ENCODE results near the gene PRSS36.
A peak's percentile ranks its signal among the peaks of the same experiment; 100 is the strongest.
"Not testable (repeated sequence)": the region's sequence is repeated elsewhere in the genome, so short reads cannot be mapped to it uniquely, and the experiment has no call there.

Gene PRSS36

DNA sequence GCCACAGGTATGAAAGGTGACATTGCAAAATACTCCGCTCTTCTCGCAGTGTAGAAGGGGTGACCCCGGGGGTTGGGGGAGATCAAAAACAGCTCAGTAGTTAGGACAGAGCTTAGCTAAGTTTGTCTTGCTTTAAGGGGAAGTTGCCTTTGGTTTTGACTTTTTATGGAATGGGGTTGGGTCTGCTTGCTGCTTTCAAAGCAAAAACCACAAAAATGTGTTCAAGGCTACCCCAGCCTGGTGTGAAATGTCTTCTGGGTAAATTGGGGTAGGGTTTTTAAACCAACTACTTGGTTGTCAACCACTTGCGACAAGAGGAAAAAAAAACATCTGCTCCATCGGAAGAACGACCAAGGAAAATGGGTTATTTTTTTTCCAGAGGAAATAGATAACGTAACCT, 36.3 kb upstream of the PRSS36 start:
- DNase-seq (ENCODE audit: low read depth, low spot score), result no peak

GRCh38 chr16:31185339-31185738, 35.5 kb upstream of the PRSS36 start:
- no peak overlapping the region for H3K4me3 ChIP-seq (ENCODE audit: low read length)
- no peak for DNase-seq (ENCODE audit: low read depth, low spot score)

More for the DNA sequence above, 36.3 kb upstream of the PRSS36 start:
- no peak overlapping the region for H3K4me3 ChIP-seq (ENCODE audit: low read length)

DNA sequence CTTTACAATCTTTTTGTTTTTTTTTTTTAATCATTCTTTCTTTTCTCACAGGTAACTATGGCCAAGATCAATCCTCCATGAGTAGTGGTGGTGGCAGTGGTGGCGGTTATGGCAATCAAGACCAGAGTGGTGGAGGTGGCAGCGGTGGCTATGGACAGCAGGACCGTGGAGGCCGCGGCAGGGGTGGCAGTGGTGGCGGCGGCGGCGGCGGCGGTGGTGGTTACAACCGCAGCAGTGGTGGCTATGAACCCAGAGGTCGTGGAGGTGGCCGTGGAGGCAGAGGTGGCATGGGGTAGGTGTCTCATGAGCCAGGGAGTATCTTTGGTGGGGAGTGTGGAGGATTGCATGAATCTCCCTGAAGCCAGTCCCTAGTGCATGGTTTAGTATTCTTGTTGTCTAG, 35.0 kb upstream of the PRSS36 start:
- DNase-seq (ENCODE audit: low read depth, low spot score), result no peak
- H3K4me3 ChIP-seq (ENCODE audit: low read length), result no peak overlapping the region

DNA sequence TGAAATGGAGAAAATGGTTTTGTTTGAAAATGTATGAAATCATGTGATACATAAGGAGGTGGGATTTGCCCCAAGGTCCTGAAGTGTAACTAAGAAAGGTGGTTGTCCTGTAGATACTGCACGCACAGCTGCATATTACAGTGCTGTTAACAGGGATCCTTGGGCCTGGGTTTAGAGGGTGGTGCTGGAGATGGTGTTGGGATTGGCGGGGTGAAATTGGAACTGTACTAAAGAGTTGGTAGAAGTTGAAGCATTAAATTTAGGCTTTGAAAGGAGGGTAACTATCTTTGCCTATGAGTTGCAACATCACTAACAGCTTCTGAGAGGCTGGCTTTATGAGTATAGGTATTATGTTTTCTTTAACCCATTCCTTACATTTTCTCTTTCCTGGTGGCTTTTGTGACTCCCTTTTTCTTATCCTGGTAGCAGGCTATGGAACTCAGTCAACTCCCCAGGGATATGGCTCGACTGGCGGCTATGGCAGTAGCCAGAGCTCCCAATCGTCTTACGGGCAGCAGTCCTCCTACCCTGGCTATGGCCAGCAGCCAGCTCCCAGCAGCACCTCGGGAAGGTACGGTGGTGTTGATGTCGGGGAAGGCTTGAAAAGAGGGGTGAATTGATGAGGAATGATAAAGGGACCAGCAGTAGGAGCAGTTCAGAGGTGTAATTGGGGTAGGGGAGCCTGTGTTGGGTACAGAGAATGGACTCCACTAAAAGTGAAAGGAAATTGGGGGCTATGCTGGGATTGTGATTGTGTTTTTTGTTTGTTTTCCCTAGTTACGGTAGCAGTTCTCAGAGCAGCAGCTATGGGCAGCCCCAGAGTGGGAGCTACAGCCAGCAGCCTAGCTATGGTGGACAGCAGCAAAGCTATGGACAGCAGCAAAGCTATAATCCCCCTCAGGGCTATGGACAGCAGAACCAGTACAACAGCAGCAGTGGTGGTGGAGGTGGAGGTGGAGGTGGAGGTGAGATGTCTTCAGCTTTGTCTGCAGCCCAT, 33.9 kb upstream of the PRSS36 start:
- no peak overlapping the region for H3K4me3 ChIP-seq (ENCODE audit: low read length)
- no peak for DNase-seq (ENCODE audit: low read depth, low spot score)

DNA sequence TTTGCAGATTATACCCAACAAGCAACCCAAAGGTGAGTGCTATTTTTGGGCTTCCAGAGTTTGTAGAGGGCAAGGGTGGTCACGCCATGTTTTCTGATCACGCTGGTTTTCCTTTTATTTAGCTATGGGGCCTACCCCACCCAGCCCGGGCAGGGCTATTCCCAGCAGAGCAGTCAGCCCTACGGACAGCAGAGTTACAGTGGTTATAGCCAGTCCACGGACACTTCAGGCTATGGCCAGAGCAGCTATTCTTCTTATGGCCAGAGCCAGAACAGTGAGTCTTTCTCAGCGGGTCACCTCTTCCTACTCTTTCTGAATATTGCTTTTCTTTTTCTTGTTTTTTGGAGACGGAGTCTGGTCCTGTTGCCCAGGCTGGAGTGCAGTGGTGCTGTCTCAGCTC, 32.5 kb upstream of the PRSS36 start:
- H3K4me3 ChIP-seq (ENCODE audit: low read length), result peak overlapping the region; percentile 65; the same call in 1 of the 2 replicates
- no peak for DNase-seq (ENCODE audit: low read depth, low spot score)

DNA sequence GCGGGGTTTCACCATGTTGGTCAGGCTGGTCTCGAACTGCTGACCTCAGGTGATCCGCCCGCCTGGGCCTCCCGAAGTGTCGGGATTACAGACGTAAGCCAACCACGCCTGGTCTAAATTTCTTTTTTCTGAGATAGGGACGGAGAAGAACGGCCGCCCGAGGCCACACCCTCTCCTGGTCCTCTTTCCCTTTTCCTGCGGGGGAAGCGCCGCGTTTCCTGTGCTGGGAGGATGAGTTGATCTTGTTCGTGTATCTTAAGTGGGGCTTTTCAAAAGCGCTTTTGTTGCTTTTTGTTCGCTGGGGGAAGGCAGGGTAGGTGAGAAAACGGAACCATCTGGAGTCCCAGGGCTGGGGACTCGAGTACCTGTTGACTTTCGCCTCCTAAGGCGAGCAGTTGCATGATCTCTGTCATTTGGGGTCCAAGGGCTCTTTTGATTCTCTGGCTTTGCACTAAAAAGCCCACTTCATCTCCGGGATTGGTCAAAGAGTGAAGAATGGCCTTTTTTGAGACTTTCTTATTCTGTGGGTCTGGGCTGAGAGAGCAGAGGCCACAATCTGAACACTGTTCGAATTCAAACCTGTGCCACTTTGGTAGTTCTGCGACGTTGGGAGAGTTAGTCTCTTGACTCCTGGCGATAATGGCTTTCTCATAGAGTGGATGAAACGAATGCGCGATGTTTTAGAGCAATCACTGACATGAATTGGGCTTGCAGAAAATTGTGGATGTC, 31.4 kb upstream of the PRSS36 start:
- peak overlapping the region; percentile 65 for H3K4me3 ChIP-seq (ENCODE audit: low read length)
- no peak for DNase-seq (ENCODE audit: low read depth, low spot score)

GRCh38 chr16:31179747-31180459, 30.0 kb upstream of the PRSS36 start, which contains the start of gene FUS:
TSS of gene FUS (plus strand) at chr16:31180139. CDS start at chr16:31180215, 76 bp downstream.
- peak; percentile 88 for DNase-seq (ENCODE audit: low read depth, low spot score)
- H3K4me3 ChIP-seq (ENCODE audit: low read length), result peak within 1 kb of the TSS; percentile 65

GRCh38 chr16:31179219-31179746, 29.4 kb upstream of the PRSS36 start:
- DNase-seq (ENCODE audit: low read depth, low spot score), result no peak
- H3K4me3 ChIP-seq (ENCODE audit: low read length), result peak overlapping the region; percentile 65

DNA sequence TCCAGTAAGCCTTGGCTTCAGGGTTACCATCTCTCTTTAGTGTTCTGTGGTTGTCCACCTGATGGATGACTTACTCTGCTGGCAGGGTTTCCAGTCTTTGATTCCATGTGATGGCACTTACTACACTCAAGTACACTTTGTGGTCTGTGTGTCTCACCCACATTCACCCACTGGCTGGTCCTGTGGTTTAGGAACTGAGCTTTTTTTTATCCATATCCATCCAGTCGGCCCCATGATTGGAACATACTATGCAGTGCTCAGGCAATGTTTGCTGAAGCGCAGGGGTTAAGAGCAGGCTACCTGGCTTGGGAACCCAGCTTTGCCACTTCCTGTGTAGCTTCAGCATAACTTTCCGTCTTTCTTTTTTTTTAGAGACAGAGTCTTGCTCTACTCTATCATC, 27.3 kb upstream of the PRSS36 start:
- peak overlapping the region; percentile 13 for H3K4me3 ChIP-seq (ENCODE audit: low read length)
- DNase-seq (ENCODE audit: low read depth, low spot score), result peak; percentile 89

- not testable (repeated sequence) for H3K4me3 ChIP-seq (ENCODE audit: low read length); DNase-seq (ENCODE audit: low read depth, low spot score)
Observed at GRCh38 chr16:31170048-31170447, 20.2 kb upstream of the PRSS36 start.

- no peak overlapping the region for H3K4me3 ChIP-seq (ENCODE audit: low read length)
- no peak for DNase-seq (ENCODE audit: low read depth, low spot score)
Observed at GRCh38 chr16:31168848-31169247, 19.0 kb upstream of the PRSS36 start.

DNA sequence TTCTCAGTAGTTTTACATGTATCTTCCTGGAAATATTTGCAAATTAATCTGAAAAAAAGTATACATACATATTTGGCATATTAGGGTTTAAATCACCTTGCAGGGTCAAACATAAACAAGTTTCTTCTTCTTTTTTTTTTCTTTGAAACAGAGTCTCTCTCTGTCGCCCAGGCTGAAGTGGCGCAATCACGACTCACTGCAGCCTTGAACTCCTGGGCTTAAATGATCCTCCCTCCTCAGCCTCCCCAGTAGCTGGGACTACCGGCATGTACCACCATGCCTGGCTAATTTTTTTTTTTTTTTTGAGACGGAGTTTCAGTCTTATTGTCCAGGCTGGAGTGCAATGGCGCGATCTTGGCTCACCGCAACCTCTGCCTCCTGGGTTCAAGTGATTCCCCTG, 17.4 kb upstream of the PRSS36 start:
- no peak overlapping the region for H3K4me3 ChIP-seq (ENCODE audit: low read length)
- DNase-seq (ENCODE audit: low read depth, low spot score), result no peak

DNA sequence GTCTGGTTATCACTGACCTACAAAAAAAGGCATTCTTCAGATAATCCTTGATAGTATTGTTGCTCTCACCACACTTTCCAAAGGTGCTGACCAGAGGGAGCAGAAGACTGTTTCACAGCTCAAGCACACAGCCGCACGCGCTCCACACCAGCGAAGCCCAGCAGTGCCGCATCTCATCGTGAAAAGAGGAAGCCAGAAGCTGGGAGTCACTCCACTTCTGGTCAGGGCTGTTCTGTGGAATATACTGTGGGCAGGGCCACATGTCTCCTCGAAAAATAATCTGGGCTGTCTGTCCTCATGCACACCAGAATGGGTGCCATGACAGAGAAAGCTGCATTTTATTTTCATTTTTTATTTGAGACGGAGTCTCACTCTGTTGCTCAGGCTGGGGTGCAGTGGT, 7.3 kb upstream of the PRSS36 start:
- no peak for DNase-seq (ENCODE audit: low read depth, low spot score)
- no peak overlapping the region for H3K4me3 ChIP-seq (ENCODE audit: low read length)

GRCh38 chr16:31150976-31151375, 1.1 kb upstream of the PRSS36 start:
- not testable (repeated sequence) for H3K4me3 ChIP-seq (ENCODE audit: low read length); DNase-seq (ENCODE audit: low read depth, low spot score)

DNA sequence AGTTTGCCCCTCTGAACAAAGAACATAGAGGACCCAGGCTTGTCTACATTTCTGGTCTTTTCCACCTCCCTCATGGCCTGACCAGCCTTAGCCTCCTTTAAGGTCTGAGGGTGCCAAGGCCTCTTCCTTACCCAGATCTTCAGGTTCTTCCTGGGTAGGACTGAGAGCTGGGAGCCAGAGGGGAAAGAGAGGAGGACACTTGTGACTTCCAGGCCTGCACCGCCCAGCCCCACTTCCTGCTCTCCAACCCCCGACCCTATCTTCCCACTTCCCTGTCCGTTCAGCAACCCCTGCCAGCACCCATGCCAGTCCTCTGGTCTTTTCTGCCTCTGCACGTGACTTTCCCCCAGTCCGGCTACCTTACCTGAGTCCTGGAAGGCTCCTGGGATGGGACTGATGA, 534 bp downstream of the PRSS36 start:
- no peak for DNase-seq (ENCODE audit: low read depth, low spot score)
- H3K4me3 ChIP-seq (ENCODE audit: low read length), result no peak overlapping the region

DNA sequence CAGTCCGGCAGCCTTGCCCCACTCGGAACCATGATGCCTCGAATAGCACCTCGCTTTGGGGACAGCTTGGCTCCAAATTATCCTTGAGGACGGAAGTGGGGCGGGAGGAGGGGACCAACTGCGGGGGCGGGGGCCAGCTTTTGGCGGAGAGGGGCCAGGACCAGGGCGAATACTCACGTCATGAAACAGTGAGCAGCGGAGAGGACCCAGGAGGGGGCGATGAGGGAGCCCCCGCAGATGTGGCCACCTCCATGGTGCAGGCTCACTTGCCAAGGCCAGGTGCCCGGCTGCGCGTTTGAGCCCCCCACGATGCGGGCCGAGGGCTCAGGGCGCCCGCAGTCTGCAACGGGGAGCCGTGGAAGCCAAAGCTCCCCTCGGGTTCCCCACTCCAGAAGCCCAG, 970 bp downstream of the PRSS36 start:
- no peak for DNase-seq (ENCODE audit: low read depth, low spot score)
- H3K4me3 ChIP-seq (ENCODE audit: low read length), result no peak overlapping the region

GRCh38 chr16:31148281-31148728, 1.6 kb downstream of the PRSS36 start:
- DNase-seq (ENCODE audit: low read depth, low spot score), result no peak
- H3K4me3 ChIP-seq (ENCODE audit: low read length), result no peak overlapping the region

GRCh38 chr16:31147574-31147973, 2.3 kb downstream of the PRSS36 start:
- H3K4me3 ChIP-seq (ENCODE audit: low read length), result no peak overlapping the region
- DNase-seq (ENCODE audit: low read depth, low spot score), result no peak

GRCh38 chr16:31145398-31145990, 4.4 kb downstream of the PRSS36 start:
- no peak overlapping the region for H3K4me3 ChIP-seq (ENCODE audit: low read length)
- DNase-seq (ENCODE audit: low read depth, low spot score), result no peak

Data from Jurkat, Clone E6-1 (cell line).